MCF 10A (cell line): ENCODE measurements around the gene EXOC4. TPM values are rescaled to one million over a fixed set of nuclear protein-coding genes. Genes with fewer than 3 reads are reported as not detected.

Experiments
- BruUV-seq: library from RNA; stranded (reverse); fragments of 400-500 nt; replicated peaks from 2 replicates; lab custom pipeline; 2021; lab: Mats Ljungman, UMichigan
- CTCF ChIA-PET: fragments of 300-600 bp; sonication (Branson Sonifier 250); formaldehyde crosslinking; extraction: SDS; loops from one replicate; lab custom pipeline; 2021; ENCODE audit warnings: antibody characterized with exemption, inconsistent platforms; lab: Yijun Ruan, JAX
- POLR2A ChIA-PET: fragments of 300-600, 350-650 bp; sonication (Branson Sonifier 250); formaldehyde crosslinking; extraction: SDS; loops from one replicate; lab custom pipeline; 2020; ENCODE audit warnings: antibody characterized with exemption, inconsistent platforms; lab: Yijun Ruan, JAX
- DNase-seq: peaks from one replicate; pipeline ENCODE4 v3.0.0-alpha.2; 2018; ENCODE audit not compliant: unreplicated experiment
- H3K27ac Mint-ChIP-seq: one replicate; pipeline ENCODE4 v1.8.0; 2022; ENCODE audit warnings: mild to moderate bottlenecking, low read depth, mixed read lengths; ENCODE audit not compliant: unreplicated experiment
- H3K27me3 Mint-ChIP-seq: one replicate; pipeline ENCODE4 v1.8.0; 2022; ENCODE audit warnings: mixed read lengths; ENCODE audit not compliant: insufficient read depth, unreplicated experiment
- H3K36me3 Mint-ChIP-seq: one replicate; pipeline ENCODE4 v1.8.0; 2022; ENCODE audit warnings: mild to moderate bottlenecking, moderate library complexity, mixed read lengths; ENCODE audit not compliant: insufficient read depth, unreplicated experiment
- H3K4me1 Mint-ChIP-seq: one replicate; pipeline ENCODE4 v1.8.0; 2022; ENCODE audit warnings: mixed read lengths; ENCODE audit not compliant: insufficient read depth, unreplicated experiment
- H3K4me3 Mint-ChIP-seq: one replicate; pipeline ENCODE4 v1.8.0; 2022; ENCODE audit warnings: mild to moderate bottlenecking, moderate library complexity, mixed read lengths; ENCODE audit not compliant: unreplicated experiment
- H3K9me3 Mint-ChIP-seq: one replicate; pipeline ENCODE4 v1.8.0; 2022; ENCODE audit warnings: mixed read lengths; ENCODE audit not compliant: unreplicated experiment
- intact Hi-C: fragments of 100-400 bp; cut with micrococcal nuclease; formaldehyde crosslinking; loops from 2 replicates; pipeline ENCODE4 v1.14.1; 2022
- total RNA-seq: library from RNA; stranded (reverse); gene quantifications from 2 replicates; pipeline ENCODE4 v1.2.3, GENCODE V29; 2022
- TF ChIP-seq, protein P1 (sequence below): fragments of 200-600 bp; IDR thresholded peaks from one replicate; pipeline ENCODE4 v1.8.0; 2022; ENCODE audit warnings: antibody characterized with exemption, mild to moderate bottlenecking; ENCODE audit not compliant: unreplicated experiment

EXOC4 gene
- total RNA-seq, 1 experiment from 2014 or later, result 105 TPM

DNA sequence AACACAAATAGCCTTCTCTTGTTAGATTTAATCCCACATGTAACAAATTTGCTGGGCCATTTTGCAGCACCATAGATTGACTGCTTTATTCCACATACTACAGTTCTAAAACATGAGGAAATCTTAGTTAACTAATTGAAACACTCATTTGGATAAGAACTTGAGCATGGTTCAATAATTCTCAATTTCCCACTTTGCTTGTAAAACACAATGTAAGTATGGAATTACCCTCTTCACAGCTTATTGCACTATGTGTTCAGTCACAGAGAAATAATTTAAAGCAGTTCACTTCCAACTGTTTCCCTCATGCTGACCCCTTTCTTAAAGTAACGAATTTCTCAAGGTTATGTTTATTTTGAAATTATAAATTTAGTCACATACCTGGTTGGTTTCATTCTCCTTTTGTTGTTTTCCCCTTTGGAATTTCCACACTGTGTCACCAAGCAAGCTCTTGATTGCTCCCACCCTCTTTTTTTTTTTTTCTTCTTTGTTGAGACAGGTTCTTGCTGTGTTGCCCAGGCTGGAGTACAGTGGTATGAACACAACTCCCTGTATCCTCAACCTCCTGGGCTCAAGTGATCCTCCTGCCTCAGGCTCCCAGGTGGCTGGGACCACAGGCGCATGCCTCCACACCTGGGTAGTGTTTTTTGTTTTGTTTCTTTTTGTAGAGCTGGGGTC lies 425.4 kb downstream of the EXOC4 start:
- ChIA-PET CTCF (interaction anchor here (0.6 to 0.7 kb wide), 2 partner anchors 10 to 243 kb away, joined by 3 to 4 read pairs; no protein-coding TSS in a partner anchor), POLR2A (interaction anchor here (0.6 kb wide), 1 partner anchor 310 kb away, joined by 3 read pairs; no protein-coding TSS in a partner anchor)
- intact Hi-C loops, result no loop called here
- no TSS peak for BruUV-seq
- H3K27me3 Mint-ChIP-seq, result no peaks in the 10 kb centered on the region
- no peaks in the 10 kb centered on the region for H3K9me3 Mint-ChIP-seq
- no peak overlapping the region for H3K27ac Mint-ChIP-seq
- no peak overlapping the region for H3K4me3 Mint-ChIP-seq
- H3K36me3 Mint-ChIP-seq, result peaks cover 8% of the 10 kb centered on the region
- TF ChIP-seq, protein P1, sequence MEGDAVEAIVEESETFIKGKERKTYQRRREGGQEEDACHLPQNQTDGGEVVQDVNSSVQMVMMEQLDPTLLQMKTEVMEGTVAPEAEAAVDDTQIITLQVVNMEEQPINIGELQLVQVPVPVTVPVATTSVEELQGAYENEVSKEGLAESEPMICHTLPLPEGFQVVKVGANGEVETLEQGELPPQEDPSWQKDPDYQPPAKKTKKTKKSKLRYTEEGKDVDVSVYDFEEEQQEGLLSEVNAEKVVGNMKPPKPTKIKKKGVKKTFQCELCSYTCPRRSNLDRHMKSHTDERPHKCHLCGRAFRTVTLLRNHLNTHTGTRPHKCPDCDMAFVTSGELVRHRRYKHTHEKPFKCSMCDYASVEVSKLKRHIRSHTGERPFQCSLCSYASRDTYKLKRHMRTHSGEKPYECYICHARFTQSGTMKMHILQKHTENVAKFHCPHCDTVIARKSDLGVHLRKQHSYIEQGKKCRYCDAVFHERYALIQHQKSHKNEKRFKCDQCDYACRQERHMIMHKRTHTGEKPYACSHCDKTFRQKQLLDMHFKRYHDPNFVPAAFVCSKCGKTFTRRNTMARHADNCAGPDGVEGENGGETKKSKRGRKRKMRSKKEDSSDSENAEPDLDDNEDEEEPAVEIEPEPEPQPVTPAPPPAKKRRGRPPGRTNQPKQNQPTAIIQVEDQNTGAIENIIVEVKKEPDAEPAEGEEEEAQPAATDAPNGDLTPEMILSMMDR, result no peak
- no peak for DNase-seq
- H3K4me1 Mint-ChIP-seq, result peaks cover 7% of the 10 kb centered on the region

DNA sequence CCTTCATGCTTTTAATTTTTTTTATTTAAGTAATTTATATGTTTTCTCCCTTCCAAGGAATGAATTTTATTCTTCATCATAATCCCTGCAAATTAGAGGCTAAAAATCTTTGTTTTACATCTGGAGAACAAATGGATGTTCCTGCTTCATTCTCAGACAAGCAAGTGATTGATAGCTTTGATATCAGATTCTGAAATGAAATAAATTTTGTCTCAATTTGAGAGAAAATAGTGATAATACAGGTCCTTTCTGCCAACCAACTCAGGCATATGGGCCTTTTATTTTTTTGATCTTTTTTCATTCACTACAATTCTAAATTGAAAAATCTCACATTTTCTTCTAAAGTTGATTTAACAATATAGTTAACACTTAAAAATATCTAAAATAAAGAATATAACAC lies 427.1 kb downstream of the EXOC4 start:
- no peak overlapping the region for H3K27ac Mint-ChIP-seq
- H3K4me1 Mint-ChIP-seq, result peaks cover 7% of the 10 kb centered on the region
- no peaks in the 10 kb centered on the region for H3K9me3 Mint-ChIP-seq
- no peaks in the 10 kb centered on the region for H3K27me3 Mint-ChIP-seq
- intact Hi-C loops, result no loop called here
- BruUV-seq, result no TSS peak
- DNase-seq, result no peak
- CTCF ChIA-PET, result no interaction called here
- TF ChIP-seq, protein P1, result no peak
- no peak overlapping the region for H3K4me3 Mint-ChIP-seq
- POLR2A ChIA-PET, result interaction anchor here (1.1 kb wide), 1 partner anchor 17 kb away, joined by 3 read pairs; no protein-coding TSS in a partner anchor
- H3K36me3 Mint-ChIP-seq, result peaks cover 8% of the 10 kb centered on the region

DNA sequence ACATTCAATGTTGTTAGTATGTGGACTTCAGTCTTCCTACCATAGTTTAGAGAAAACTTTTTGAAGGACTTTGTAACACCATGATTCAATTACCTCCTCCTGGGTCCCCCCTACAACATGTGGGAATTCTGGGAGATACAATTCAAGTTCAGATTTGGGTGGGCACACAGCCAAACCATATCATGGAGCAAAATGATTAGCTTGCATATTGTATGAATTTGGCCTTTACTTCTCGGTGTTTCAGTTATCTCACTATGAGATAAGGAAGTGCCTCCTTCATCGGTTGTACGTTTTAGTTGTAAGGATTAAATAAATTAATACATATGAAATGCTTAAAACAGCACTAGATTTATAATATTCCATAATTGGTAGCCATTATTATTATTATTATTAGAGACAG lies 428.7 kb downstream of the EXOC4 start:
- Mint-ChIP-seq H3K27ac (no peak overlapping the region), H3K4me1 (no peaks in the 10 kb centered on the region)
- BruUV-seq, result no TSS peak

More for the DNA sequence above, 428.7 kb downstream of the EXOC4 start:
- ChIA-PET CTCF (no interaction called here), POLR2A (interaction anchor here (1.3 kb wide), 1 partner anchor 8 kb away, joined by 3 read pairs; no protein-coding TSS in a partner anchor)
- TF ChIP-seq, protein P1, result no peak
- Mint-ChIP-seq H3K27me3 (no peaks in the 10 kb centered on the region), H3K9me3 (no peaks in the 10 kb centered on the region), H3K36me3 (peaks cover 8% of the 10 kb centered on the region), H3K4me3 (no peak overlapping the region)
- intact Hi-C loops, result no loop called here
- no peak for DNase-seq
